NCI-H1694 treated with DMSO at 0.1 percent for 48 hours (cell line): ENCODE results near the gene WWTR1.

ENCODE experiments used
- DNase-seq: peaks from one replicate; lab custom pipeline; 2025; lab: John Stamatoyannopoulos, UW

The WWTR1 gene

GRCh38 chr3:149592758-149593240 is 65.0 kb downstream of the WWTR1 start:
- no peak for DNase-seq

GRCh38 chr3:149590691-149591441 is 67.0 kb downstream of the WWTR1 start:
- DNase-seq, result no peak

- no peak for DNase-seq
Observed at GRCh38 chr3:149589332-149589731, 68.5 kb downstream of the WWTR1 start.

- no peak for DNase-seq
Observed at GRCh38 chr3:149588909-149589308, 68.9 kb downstream of the WWTR1 start.

- no peak for DNase-seq
Observed at GRCh38 chr3:149587383-149587782, 70.4 kb downstream of the WWTR1 start.

GRCh38 chr3:149586871-149587270 is 71.0 kb downstream of the WWTR1 start:
- DNase-seq, result no peak

GRCh38 chr3:149585401-149585726 is 72.5 kb downstream of the WWTR1 start:
- no peak for DNase-seq

GRCh38 chr3:149583921-149584635 is 73.7 kb downstream of the WWTR1 start:
- no peak for DNase-seq

- DNase-seq, result no peak
Observed at GRCh38 chr3:149582395-149582794, 75.4 kb downstream of the WWTR1 start.

- no peak for DNase-seq
Observed at GRCh38 chr3:149581681-149582370, 76.0 kb downstream of the WWTR1 start.

- DNase-seq, result no peak
Observed at GRCh38 chr3:149581248-149581647, 76.6 kb downstream of the WWTR1 start.

GRCh38 chr3:149579838-149580542 is 77.8 kb downstream of the WWTR1 start:
- no peak for DNase-seq

- DNase-seq, result no peak
Observed at GRCh38 chr3:149579161-149579560, 78.7 kb downstream of the WWTR1 start.

GRCh38 chr3:149577801-149578200 is 80.0 kb downstream of the WWTR1 start:
- no peak for DNase-seq

- DNase-seq, result no peak
Observed at GRCh38 chr3:149575961-149576564, 81.8 kb downstream of the WWTR1 start.

GRCh38 chr3:149575213-149575960 is 82.4 kb downstream of the WWTR1 start:
- no peak for DNase-seq

GRCh38 chr3:149572796-149573414 is 84.9 kb downstream of the WWTR1 start:
- no peak for DNase-seq

GRCh38 chr3:149571381-149571780 is 86.4 kb downstream of the WWTR1 start:
- DNase-seq, result no peak

GRCh38 chr3:149570016-149570415 is 87.8 kb downstream of the WWTR1 start:
- no peak for DNase-seq

- no peak for DNase-seq
Observed at GRCh38 chr3:149567381-149567780, 90.4 kb downstream of the WWTR1 start.
